HCT116 (cell line): ENCODE measurements around the gene CHCHD5. TPM values are rescaled to one million over a fixed set of nuclear protein-coding genes. Genes with fewer than 3 reads are reported as not detected.

Source experiments
- ATAC-seq: fragments of 200-7000 bp; cut with Tn5 transposase; 2 replicates; pipeline ENCODE4 v1.9.1; 2020; ENCODE audit warnings: mild to moderate bottlenecking, moderate library complexity
- BruUV-seq: library from RNA; stranded (reverse); fragments of 400-500 nt; replicated peaks from 2 replicates; lab custom pipeline; 2021; lab: Mats Ljungman, UMichigan
- CTCF ChIA-PET: fragments of 300-600 bp; sonication (Branson Sonifier 250); formaldehyde crosslinking; loops from one replicate; lab custom pipeline; 2021; ENCODE audit warnings: antibody characterized with exemption; lab: Charles Lee
- POLR2A ChIA-PET: fragments of 300-600, 350-600 bp; sonication (Branson Sonifier 250); formaldehyde crosslinking; loops from one replicate; lab custom pipeline; 2021; ENCODE audit warnings: antibody characterized with exemption; lab: Charles Lee
- RAD21 ChIA-PET, 2 experiments: fragments of 300-600 bp; sonication (Branson Sonifier 250); formaldehyde crosslinking; loops; one replicate each; lab custom pipeline; 2023; ENCODE audit warnings: low total read pairs in 2 of 2; ENCODE audit not compliant: uncharacterized antibody in 2 of 2, unreplicated experiment in 2 of 2, low non-redundant PET in 1 of 2; lab: Charles Lee
- DNase-seq: peaks from one replicate; pipeline ENCODE4 v3.0.0-alpha.2; 2010; ENCODE audit warnings: low read depth, low spot score
- H2AFZ ChIP-seq: fragments of 200-600 bp; shearing (Covaris generic), sonication (generic); 2 replicates; pipeline ENCODE4 v1.6.1; 2017; ENCODE audit warnings: low read depth, mixed run types, mixed read lengths, antibody characterized with exemption, low read length; ENCODE audit not compliant: poor library complexity, severe bottlenecking
- H3K27ac ChIP-seq: 2 replicates; pipeline ENCODE4 v1.5.1; 2012; ENCODE audit warnings: low read depth, low read length
- H3K27me3 ChIP-seq: fragments of 200-600 bp; sonication (generic); 2 replicates; pipeline ENCODE4 v1.6.1; 2016; ENCODE audit warnings: mixed run types, low read length, mixed read lengths; ENCODE audit not compliant: insufficient read depth
- H3K36me3 ChIP-seq, 2 experiments: fragments of 200-500 bp in 1 of 2; fragments of 200-600 bp in 1 of 2; sonication (Bioruptor generic) in 1 of 2; sonication (generic) in 1 of 2; 2 replicates each; pipeline versions ENCODE4 v1.5.1 to v1.6.1; 2014 to 2016; ENCODE audit warnings: low read length in 2 of 2, inconsistent platforms in 1 of 2, mixed read lengths in 1 of 2, mixed run types in 1 of 2; ENCODE audit not compliant: insufficient read depth in 2 of 2, control insufficient read depth in 1 of 2
- H3K4me1 ChIP-seq, 2 experiments: fragments of 200-600 bp in 1 of 2; sonication (generic) in 1 of 2; 2 replicates each; pipeline versions ENCODE4 v1.5.1 to v1.6.1; 2012 to 2017; ENCODE audit warnings: low read length in 2 of 2, inconsistent platforms in 1 of 2, mild to moderate bottlenecking in 1 of 2, mixed read lengths in 1 of 2, mixed run types in 1 of 2, moderate library complexity in 1 of 2; ENCODE audit not compliant: insufficient read depth in 2 of 2, control insufficient read depth in 1 of 2
- H3K4me2 ChIP-seq: fragments of 200-600 bp; sonication (generic); 2 replicates; pipeline ENCODE4 v1.6.1; 2017; ENCODE audit warnings: mixed run types, low read length, mixed read lengths
- H3K4me3 ChIP-seq, 2 experiments: fragments of 200-600 bp in 1 of 2; sonication (generic) in 1 of 2; replicated peaks in 1 of 2; 2 replicates each; pipeline ENCODE4 v1.5.1; 2011 to 2016; ENCODE audit warnings: low read length in 2 of 2, control low read depth in 1 of 2, low read depth in 1 of 2, mild to moderate bottlenecking in 1 of 2, mixed read lengths in 1 of 2, mixed run types in 1 of 2
- H3K79me2 ChIP-seq: fragments of 200-600 bp; sonication (generic); 2 replicates; pipeline ENCODE4 v1.6.1; 2017; ENCODE audit warnings: mild to moderate bottlenecking, mixed run types, low read length, moderate library complexity, mixed read lengths; ENCODE audit not compliant: insufficient read depth
- H3K9ac ChIP-seq: fragments of 200-600 bp; sonication (generic); 2 replicates; pipeline ENCODE4 v1.6.1; 2016; ENCODE audit warnings: low read length, mixed read lengths
- H3K9me2 ChIP-seq: fragments of 200-600 bp; sonication (generic), shearing (Covaris generic); 2 replicates; pipeline ENCODE4 v1.6.1; 2017; ENCODE audit warnings: mixed run types, mild to moderate bottlenecking, moderate library complexity; ENCODE audit not compliant: insufficient read depth
- H3K9me3 ChIP-seq, 2 experiments: fragments of 200-500 bp in 1 of 2; fragments of 200-600 bp in 1 of 2; sonication (Bioruptor generic) in 1 of 2; sonication (generic) in 1 of 2; 2 replicates each; pipeline ENCODE4 v1.6.1; 2014 to 2017; ENCODE audit warnings: low read length in 2 of 2, mixed read lengths in 2 of 2, inconsistent platforms in 1 of 2, low read depth in 1 of 2, mild to moderate bottlenecking in 1 of 2, mixed run types in 1 of 2, moderate library complexity in 1 of 2; ENCODE audit not compliant: control insufficient read depth in 1 of 2, insufficient read depth in 1 of 2
- H4K20me1 ChIP-seq: fragments of 200-600 bp; sonication (generic), shearing (Covaris generic); 2 replicates; pipeline ENCODE4 v1.6.1; 2017; ENCODE audit warnings: mixed run types, mild to moderate bottlenecking, moderate library complexity; ENCODE audit not compliant: insufficient read depth
- CBX3 ChIP-seq: IDR thresholded peaks from 2 replicates; pipeline ENCODE4 v1.6.1; 2012; ENCODE audit warnings: low read depth
- CEBPB ChIP-seq: IDR thresholded peaks from 2 replicates; pipeline ENCODE4 v1.6.1; 2012; ENCODE audit warnings: low read depth
- ELF1 ChIP-seq: IDR thresholded peaks from 2 replicates; pipeline ENCODE4 v1.6.1; 2012; ENCODE audit warnings: low read depth, borderline replicate concordance
- EZH2 ChIP-seq: fragments of 200-600 bp; sonication (generic); IDR thresholded peaks from 2 replicates; pipeline ENCODE4 v1.6.1; 2017; ENCODE audit warnings: antibody characterized with exemption, mixed run types
- POLR2A ChIP-seq: IDR thresholded peaks from 2 replicates; pipeline ENCODE4 v1.7.0; 2011; ENCODE audit warnings: borderline replicate concordance; ENCODE audit not compliant: insufficient read depth, insufficient read length; ENCODE audit errors: extremely low read depth
- POLR2AphosphoS5 ChIP-seq: IDR thresholded peaks from 2 replicates; pipeline ENCODE4 v1.6.1; 2011; ENCODE audit warnings: mild to moderate bottlenecking, low read depth, low read length, moderate library complexity
- SP1 ChIP-seq: IDR thresholded peaks from 2 replicates; pipeline ENCODE4 v1.6.1; 2012; ENCODE audit warnings: low read depth
- SRF ChIP-seq: IDR thresholded peaks from 2 replicates; pipeline ENCODE4 v1.6.1; 2012; ENCODE audit warnings: low read depth
- TCF7L2 ChIP-seq: IDR thresholded peaks from 2 replicates; pipeline ENCODE4 v1.7.0; 2011; ENCODE audit warnings: borderline replicate concordance, inconsistent platforms; ENCODE audit not compliant: insufficient read depth, insufficient read length; ENCODE audit errors: extremely low read depth
- YY1 ChIP-seq: IDR thresholded peaks from 2 replicates; pipeline ENCODE4 v1.6.1; 2011; ENCODE audit warnings: low read length, low read depth, moderate library complexity, mild to moderate bottlenecking; ENCODE audit not compliant: insufficient replicate concordance; ENCODE audit errors: extremely low read depth
- ZNF274 ChIP-seq: fragments of 200-500 bp; sonication (Bioruptor generic); IDR thresholded peaks from 2 replicates; pipeline ENCODE4 v1.6.1; 2014; ENCODE audit warnings: mild to moderate bottlenecking, low read depth, low read length, inconsistent platforms
- intact Hi-C: fragments of 100-400 bp; cut with micrococcal nuclease; formaldehyde crosslinking; loops from 2 replicates; pipeline ENCODE4 v1.10.0; 2022
- total RNA-seq: library from RNA; stranded (reverse); gene quantifications from one replicate; pipeline ENCODE4 v1.2.1, GENCODE V29; 2021; ENCODE audit not compliant: unreplicated experiment
- TF ChIP-seq, protein P1 (sequence below): IDR thresholded peaks from 2 replicates; pipeline ENCODE4 v1.6.1; 2012
- TF ChIP-seq, protein P2 (sequence below): IDR thresholded peaks from 2 replicates; pipeline ENCODE4 v1.6.1; 2012
- TF ChIP-seq, protein P3 (sequence below), 3 experiments: fragments of 200-600 bp in 1 of 3; sonication (generic) in 1 of 3; IDR thresholded peaks in 2 of 3; conservative IDR thresholded peaks in 1 of 3; 2 replicates each; pipeline ENCODE4 v1.5.1; 2012 to 2017; ENCODE audit warnings: low read depth in 2 of 3, low read length in 2 of 3, antibody characterized with exemption in 1 of 3, borderline replicate concordance in 1 of 3, control low read depth in 1 of 3, mild to moderate bottlenecking in 1 of 3, mixed read lengths in 1 of 3, mixed run types in 1 of 3, moderate library complexity in 1 of 3; ENCODE audit not compliant: insufficient read depth in 1 of 3
- TF ChIP-seq, protein P4 (sequence below): IDR thresholded peaks from 2 replicates; pipeline ENCODE4 v1.6.1; 2011; ENCODE audit warnings: mild to moderate bottlenecking, low read length, moderate library complexity; ENCODE audit not compliant: insufficient replicate concordance; ENCODE audit errors: extremely low read depth

CHCHD5 gene
- total RNA-seq, 1 experiment from 2014 or later, result 49.8 TPM

DNA sequence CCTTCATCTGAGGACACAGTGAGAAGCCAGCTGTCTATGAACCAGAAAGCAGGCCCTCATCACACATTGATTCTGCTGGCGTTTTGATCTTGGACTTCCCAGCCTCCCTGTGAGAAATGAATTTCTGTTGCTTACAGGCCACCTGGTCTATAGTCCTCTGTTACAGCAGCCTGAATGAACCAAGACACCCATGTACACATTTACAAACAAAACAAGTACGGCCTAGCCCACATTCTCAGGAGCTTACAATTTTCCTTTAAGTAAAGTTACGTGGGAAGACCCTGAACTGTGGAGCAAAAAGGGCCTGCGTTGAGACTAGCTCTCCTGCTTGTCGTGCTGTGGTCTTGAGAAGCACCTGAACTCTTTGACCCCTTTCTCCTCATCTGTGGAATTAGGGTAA is 49.3 kb downstream of the CHCHD5 start:
- ChIA-PET POLR2A (interaction anchor here (1.1 to 11.6 kb wide), 2 partner anchors 9 to 12 kb away, joined by 3 to 86 read pairs; partner anchors contain the start of gene SLC20A1), CTCF (interaction anchor here (1.3 kb wide), 1 partner anchor 12 kb away, joined by 3 read pairs; the partner anchor contains the start of gene SLC20A1), RAD21 (no interaction called here)
- H3K4me1 ChIP-seq, result peaks cover 26 to 34% of the 10 kb centered on the region in 2 experiments
- no peak for DNase-seq
- H4K20me1 ChIP-seq, result no peaks in the 10 kb centered on the region
- no peak overlapping the region for H3K27ac ChIP-seq
- no peaks in the 10 kb centered on the region for H3K27me3 ChIP-seq
- no peak for ATAC-seq
- no peaks in the 10 kb centered on the region for H3K36me3 ChIP-seq
- BruUV-seq, result no TSS peak
- no peak overlapping the region for H2AFZ ChIP-seq
- H3K4me2 ChIP-seq, result no peak overlapping the region
- no peaks in the 10 kb centered on the region for H3K9me2 ChIP-seq
- no peaks in the 10 kb centered on the region for H3K79me2 ChIP-seq
- H3K9ac ChIP-seq, result no peak overlapping the region
- no peaks in the 10 kb centered on the region for H3K9me3 ChIP-seq
- intact Hi-C loops, result no loop called here
- no peak for TF ChIP-seq TCF7L2
- no peak for TF ChIP-seq ELF1
- TF ChIP-seq, protein P1, sequence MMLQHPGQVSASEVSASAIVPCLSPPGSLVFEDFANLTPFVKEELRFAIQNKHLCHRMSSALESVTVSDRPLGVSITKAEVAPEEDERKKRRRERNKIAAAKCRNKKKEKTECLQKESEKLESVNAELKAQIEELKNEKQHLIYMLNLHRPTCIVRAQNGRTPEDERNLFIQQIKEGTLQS, result no peak
- TF ChIP-seq POLR2AphosphoS5, result no peak
- TF ChIP-seq, protein P2, sequence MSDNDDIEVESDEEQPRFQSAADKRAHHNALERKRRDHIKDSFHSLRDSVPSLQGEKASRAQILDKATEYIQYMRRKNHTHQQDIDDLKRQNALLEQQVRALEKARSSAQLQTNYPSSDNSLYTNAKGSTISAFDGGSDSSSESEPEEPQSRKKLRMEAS, result no peak
- no peak for TF ChIP-seq CBX3
- TF ChIP-seq, protein P3, sequence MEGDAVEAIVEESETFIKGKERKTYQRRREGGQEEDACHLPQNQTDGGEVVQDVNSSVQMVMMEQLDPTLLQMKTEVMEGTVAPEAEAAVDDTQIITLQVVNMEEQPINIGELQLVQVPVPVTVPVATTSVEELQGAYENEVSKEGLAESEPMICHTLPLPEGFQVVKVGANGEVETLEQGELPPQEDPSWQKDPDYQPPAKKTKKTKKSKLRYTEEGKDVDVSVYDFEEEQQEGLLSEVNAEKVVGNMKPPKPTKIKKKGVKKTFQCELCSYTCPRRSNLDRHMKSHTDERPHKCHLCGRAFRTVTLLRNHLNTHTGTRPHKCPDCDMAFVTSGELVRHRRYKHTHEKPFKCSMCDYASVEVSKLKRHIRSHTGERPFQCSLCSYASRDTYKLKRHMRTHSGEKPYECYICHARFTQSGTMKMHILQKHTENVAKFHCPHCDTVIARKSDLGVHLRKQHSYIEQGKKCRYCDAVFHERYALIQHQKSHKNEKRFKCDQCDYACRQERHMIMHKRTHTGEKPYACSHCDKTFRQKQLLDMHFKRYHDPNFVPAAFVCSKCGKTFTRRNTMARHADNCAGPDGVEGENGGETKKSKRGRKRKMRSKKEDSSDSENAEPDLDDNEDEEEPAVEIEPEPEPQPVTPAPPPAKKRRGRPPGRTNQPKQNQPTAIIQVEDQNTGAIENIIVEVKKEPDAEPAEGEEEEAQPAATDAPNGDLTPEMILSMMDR (IDR thresholded peaks at IDR 0.05 in 2 of 3, conservative IDR thresholded peaks at IDR 0.05 in 1 of 3; ENCODE audit: borderline replicate concordance in 1 of 3, insufficient read depth in 1 of 3, low read depth in 2 of 3, low read length in 2 of 3), result no peak
- TF ChIP-seq POLR2A, result no peak
- no peak for TF ChIP-seq SP1
- TF ChIP-seq YY1, result no peak
- TF ChIP-seq EZH2, result no peak
- no peak for TF ChIP-seq CEBPB
- no peak for TF ChIP-seq ZNF274
- no peak for TF ChIP-seq SRF
- TF ChIP-seq, protein P4, sequence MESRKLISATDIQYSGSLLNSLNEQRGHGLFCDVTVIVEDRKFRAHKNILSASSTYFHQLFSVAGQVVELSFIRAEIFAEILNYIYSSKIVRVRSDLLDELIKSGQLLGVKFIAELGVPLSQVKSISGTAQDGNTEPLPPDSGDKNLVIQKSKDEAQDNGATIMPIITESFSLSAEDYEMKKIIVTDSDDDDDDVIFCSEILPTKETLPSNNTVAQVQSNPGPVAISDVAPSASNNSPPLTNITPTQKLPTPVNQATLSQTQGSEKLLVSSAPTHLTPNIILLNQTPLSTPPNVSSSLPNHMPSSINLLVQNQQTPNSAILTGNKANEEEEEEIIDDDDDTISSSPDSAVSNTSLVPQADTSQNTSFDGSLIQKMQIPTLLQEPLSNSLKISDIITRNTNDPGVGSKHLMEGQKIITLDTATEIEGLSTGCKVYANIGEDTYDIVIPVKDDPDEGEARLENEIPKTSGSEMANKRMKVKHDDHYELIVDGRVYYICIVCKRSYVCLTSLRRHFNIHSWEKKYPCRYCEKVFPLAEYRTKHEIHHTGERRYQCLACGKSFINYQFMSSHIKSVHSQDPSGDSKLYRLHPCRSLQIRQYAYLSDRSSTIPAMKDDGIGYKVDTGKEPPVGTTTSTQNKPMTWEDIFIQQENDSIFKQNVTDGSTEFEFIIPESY, result no peak
- H3K4me3 ChIP-seq, result no peak overlapping the region
